Glomerular visceral epithelial cell (primary cell): Measurements from ENCODE around the gene S100A14.

ENCODE experiments used
- DNase-seq: peaks from one replicate; pipeline ENCODE4 v3.0.0-alpha.2; 2016; ENCODE audit errors: extremely low spot score

S100A14 gene

GRCh38 chr1:153638261-153638660 lies 22.1 kb upstream of the S100A14 start:
- no peak for DNase-seq

DNA sequence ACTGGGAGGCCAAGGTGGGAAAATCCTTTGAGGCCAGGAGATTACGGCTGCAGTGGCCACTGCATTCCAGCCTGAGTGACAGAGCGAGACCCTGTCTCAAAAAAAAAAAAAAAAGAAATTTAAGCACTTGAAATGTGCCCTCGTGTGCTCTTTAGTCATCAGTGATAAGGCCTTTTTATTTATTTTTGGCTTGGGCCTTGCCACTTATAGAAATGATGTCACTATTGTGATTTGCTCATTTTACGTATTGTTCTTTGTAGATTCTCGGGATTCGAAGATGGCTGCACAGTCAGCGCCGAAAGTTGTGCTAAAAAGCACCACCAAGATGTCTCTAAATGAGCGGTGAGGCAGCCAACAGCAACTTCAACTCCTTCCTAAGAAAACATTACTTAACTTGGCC lies 20.2 kb upstream of the S100A14 start:
- no peak for DNase-seq

DNA sequence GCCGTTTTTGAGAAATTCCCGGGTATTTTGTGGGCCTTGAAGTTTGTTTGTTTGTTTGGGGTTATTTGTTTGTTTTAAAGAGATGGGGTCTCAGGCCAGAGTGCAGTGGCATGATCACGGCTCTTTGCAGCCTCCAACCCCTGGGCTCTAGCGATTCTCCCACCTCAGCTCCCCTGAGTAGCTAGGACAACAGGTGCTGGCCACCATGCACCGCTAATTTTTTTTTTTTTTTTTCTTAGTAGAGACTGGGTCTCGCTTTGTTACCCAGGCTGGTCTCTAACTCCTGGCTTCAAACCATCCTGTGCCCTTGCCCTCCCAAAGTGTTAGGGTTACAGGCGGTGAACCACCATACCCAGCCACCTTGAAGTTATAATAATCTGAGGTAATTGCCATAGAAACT lies 19.7 kb upstream of the S100A14 start:
- DNase-seq = no peak

DNA sequence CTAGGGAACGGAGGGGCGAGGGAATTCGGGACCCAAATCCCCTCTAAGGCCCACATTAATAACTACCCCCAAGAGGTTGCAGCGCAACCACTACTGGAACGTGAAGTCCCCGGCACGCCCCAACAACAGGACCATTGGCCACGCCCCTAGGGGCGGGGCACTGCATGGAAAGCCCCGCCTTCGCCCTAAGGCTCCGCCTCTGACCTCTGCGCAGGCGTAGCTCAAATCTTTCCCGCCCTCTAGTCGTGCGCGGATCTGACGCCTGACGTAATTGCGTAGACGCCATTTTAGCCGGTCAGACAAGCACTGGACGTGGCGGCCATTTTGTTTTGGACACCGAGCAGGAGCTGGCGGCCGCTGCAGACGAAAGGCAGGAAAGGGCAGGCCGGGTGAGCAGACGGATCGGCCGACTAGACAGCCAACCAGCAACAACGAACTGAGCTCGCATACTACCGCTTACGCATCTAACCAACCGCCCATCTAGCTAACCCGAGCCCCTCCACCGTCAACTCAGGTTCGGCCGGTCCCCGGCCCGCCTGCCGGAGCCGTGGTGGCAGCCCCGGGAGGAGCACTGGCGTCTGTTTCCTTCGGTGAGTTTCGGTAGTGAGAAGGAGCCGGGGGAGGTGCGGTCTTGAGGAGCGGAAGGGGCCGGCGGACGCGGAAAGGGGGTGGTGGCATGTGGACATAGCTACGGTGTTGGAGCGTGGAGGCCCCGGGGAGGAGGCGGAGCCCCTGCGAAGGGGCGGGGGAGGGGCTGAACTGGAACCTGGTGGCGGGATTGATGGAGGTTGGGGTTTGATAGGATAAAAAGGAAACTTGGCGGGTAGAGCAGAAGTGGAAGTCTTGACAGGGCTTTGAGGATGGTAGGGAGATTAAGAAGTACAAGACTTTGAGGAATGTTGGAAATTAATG lies 17.9 kb upstream of the S100A14 start, which contains the start of gene CHTOP:
CHTOP (plus strand) TSS at position 313 of the 912 bp plus-strand sequence. CDS start 2,523 bp downstream, outside the sequence.
- DNase-seq = peak; percentile 99

DNA sequence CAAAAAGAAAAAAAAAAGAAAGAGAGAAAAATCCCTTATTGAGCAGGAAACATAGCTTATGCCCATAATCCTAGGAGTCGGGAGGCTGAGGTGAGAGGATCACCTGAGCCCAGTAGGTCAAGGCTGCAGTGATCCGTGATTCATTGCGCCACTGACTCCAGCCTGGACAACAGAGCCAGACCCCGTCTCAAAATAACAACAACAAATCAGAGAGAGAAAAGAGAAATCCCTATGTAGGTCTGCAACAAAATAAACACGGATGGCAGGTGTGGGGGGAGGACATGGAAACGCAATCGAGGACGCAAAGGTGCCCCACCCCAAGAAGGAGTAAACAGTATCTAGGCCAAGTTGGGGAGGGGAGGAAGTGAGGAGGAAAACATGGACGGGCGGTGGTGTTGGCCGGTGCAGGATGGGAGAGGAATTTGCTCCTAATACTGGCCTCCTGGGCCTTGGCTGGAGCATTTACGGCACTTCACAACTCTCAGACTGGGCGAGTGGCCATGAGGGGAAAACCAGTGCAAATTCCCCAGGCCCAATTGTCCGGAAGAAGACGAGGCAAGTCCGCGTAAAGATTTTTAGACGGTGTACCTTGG lies 17.1 kb upstream of the S100A14 start:
- no peak for DNase-seq

DNA sequence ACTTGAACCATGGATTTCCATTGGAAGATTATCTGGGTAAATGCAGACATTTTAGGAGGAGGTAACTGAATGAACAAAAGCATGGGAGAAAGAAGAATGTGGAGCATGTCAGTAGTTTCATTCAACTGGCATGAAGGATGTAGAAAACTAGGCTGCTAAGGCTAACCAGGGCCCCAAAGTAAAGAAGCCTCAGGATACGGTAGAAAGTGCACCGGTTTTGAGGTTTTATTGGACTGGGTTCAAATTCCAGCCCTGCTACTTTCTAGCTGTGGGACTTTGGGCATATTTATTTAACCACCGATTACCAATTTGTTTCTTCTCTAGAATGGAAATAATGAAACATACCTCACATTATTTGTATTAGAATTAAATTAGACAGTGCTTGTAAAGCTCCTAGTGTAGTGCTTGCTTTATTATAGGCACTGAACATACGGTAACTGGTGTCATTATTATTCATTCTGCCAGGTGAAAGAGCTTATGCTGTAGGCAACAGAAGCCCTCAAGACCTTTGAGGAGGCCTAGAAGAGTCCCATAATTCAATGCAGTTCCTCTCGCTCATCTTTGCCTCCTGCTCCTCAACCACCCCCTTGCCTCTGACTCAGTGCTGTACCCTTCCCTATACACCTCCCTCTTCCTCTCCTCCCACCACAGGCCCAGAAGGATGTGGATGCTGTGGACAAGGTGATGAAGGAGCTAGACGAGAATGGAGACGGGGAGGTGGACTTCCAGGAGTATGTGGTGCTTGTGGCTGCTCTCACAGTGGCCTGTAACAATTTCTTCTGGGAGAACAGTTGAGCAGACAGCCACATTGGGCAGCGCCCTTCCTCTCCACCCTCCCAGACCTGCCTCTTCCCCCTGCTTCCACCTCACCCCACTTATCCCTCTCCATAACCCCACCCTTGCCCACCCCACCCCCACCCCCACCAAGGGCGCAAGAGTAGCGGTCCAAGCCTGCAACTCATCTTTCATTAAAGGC lies 15.2 kb upstream of the S100A14 start:
- no peak for DNase-seq

DNA sequence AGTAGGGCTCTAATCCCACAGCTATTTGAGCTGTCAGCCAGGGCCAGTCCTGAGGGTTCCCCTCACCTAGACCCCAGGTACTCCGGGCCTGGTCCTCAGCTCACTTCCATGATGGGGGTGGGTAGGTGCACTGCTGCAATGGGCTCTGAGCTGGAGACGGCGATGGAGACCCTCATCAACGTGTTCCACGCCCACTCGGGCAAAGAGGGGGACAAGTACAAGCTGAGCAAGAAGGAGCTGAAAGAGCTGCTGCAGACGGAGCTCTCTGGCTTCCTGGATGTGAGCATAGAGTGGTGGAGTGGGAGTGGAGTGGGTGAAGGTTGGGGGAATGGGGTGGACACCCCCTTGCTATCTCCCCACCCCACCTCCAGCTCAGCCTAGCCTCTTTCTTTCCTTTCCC lies 14.3 kb upstream of the S100A14 start:
- DNase-seq = no peak

- DNase-seq = no peak
Measured at GRCh38 chr1:153629971-153630370, 13.8 kb upstream of the S100A14 start.

DNA sequence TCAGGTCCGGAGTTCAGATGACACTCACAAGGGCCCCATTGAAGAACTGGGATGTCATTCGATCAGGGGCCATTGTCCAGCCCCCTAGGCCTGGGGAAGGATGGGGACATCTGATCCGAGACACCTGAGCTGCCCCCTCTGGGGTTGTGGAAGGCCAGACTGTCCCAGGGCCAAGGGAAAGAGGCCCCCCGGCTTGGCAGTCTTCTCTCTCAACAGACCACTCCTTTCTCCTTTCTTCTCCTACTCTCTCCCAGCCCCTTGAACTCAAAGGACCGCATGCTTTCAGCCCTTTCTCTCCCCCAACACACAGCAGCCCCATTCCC lies 13.2 kb upstream of the S100A14 start:
- DNase-seq = no peak

DNA sequence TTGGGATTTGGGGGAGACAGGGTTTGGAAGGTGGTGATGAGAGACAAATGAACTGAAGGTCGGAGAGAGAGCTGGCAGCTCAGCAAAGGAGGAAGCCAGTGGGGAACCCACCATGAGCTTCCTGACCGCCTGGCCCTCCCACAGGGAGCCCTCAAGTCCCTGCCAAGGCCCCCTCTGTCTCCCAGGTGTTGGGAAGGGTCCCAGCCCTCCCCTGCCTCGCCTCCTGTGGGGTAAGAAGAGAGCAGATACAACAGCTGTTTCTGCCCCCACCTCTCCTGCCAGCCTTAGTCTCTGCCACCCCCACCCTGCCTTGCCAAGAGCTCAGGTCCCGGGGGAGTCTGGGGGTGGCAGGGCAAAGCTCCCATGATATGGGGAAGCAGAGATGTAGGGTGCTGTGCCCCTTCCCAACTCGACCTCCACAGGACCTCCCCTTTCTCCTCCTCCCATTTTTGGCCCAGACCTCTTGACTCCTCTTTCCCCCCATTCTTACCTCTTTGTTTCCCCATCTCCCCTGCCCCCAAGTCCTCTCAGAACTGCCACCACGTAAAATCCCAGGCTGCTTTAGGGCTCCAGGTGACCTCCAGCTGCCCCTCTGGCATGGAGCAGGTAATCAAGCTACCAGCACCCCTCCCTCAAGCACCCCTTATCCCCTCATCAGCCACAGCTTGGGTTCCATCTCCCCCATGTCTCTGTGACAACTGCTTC lies 12.7 kb upstream of the S100A14 start:
- DNase-seq = no peak

DNA sequence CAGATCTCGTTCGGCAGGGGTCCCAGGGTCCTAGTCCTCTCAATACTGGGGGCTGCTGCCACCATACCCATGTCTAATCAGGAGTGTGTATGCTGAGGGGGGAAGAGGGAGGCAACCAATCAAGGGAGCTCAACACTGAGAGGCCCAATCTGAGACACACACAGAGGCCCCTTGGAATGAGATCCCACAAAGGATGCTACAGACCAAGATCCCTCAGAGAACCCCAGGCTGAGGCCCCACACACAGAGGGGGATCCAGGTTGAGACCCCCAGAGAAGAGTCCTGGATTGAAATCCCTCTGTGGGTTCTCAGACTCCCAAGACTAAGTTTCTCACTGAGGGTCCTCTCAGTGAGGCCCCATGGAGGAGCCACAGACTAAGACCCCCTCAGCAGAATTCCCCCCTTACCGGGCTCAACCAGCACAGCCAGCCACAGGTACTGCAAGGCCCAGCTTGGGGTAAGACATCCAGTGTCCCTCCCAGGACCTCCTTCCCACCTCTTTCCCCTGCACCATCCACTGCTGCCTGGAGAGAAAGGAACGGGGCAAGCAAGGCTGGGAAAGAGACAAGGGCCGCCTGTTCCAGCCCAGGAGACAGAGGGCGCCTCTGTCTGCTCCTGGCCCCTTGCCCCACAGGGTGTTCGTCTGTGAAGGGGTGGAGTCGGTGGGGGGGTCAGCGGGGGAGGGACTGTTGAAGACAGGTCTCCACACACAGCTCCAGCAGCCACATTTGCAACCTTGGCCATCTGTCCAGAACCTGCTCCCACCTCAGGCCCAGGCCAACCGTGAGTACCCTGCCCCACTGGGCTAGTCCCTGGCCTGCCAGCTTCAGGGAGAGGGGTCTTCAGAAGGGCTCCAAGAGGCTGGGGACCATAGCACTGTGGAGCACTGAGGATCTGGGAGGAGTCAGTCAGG lies 11.8 kb upstream of the S100A14 start, which contains the start of gene S100A1:
S100A1 (plus strand) TSS at position 720 of the 912 bp plus-strand sequence. CDS start 2,088 bp downstream, outside the sequence.
- DNase-seq = no peak

DNA sequence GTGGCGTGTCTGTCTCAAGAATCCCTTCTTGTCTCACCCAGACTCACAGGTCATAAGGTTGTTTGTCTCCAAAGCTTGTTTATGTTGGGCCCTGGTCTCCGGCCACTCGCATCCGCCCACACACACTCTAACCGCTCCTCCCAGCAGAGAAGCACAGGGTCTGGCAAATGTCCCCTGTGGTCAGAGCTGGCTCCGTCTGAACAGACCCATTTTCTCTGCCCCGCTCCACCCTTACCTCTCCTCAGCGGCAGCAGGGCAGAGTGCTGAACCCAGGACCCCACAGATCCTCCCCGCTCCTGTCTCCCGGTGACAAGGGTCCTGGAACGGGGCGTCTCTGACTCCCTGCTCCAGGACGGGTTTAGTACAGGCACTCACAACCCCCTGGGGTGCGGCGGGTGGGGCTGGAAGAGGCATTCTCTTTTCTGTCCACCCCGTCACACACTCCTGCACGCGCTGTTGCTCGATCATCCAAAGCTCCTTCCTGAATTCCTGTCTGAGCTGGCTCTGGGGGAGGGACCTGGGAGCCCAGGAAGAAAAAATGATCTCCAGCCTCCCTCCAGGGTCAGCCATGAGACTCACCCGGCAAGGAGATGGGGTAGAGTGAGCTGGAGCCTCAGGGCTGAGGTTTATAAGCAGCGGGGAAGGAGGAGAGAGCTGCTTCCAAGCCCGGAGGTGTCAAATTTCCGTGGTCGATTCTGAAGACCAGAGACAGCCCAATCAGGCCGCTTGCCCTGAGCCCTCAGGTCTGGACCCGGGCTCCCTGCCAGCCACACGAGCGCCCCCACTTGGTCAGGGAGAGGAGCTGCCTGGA lies 11.0 kb upstream of the S100A14 start, which contains the start of gene S100A13:
S100A13 (minus strand) TSS at position 602 of the 811 bp plus-strand sequence. CDS start 1,033 bp downstream, outside the sequence.
- peak; percentile 97 for DNase-seq

DNA sequence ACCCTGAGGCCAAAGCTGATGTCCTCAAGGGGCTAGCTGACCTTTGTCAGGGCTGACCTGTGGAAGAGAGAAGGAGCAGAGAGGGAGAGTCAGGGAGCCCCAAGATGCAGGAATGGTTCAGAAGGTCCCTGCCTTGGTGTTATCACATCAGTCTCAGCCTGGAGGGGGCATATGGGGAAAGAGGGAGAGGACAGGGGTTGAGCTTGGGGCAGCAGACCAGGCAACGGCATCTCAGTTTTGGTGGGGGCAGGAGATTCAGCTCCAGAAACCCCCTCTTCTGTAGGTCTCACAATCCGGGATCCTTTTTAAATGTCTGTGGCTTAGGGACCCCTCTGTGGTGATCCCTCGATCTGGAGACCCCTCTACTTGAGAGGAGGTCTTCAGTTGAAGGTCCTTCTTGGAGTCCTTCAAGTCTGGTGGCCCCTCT lies 10.4 kb upstream of the S100A14 start:
- no peak for DNase-seq

DNA sequence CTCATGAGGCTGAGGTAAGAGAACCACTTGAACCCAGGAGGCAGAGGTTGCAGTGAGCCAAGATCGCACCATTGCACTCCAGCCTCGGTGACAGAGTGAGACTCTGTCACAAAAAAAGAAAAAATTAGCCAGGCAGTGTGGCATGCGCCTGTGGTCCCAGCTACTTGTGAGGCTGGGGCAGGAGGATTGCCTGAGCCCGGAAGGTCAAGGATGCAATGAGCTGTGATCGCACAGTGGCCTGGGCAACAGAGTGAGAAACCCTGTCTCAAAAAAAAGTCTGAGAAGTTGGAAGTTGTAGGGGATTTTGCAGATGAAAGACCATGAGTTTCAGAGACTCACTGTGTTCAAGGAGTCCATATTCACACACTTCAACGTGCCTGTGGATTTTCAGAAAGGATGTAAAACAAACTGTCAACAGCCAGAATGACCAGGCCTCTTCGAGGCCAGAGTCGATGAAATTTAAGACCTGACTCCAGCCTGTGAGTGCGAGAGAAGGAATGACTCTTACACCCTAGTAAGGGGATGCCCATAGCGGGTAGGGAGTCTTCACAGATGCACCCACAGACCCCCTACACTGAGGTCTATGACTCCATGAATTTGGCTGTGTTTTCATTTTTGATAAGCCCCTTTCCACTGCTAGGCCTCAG lies 9.0 kb upstream of the S100A14 start:
- DNase-seq = no peak

DNA sequence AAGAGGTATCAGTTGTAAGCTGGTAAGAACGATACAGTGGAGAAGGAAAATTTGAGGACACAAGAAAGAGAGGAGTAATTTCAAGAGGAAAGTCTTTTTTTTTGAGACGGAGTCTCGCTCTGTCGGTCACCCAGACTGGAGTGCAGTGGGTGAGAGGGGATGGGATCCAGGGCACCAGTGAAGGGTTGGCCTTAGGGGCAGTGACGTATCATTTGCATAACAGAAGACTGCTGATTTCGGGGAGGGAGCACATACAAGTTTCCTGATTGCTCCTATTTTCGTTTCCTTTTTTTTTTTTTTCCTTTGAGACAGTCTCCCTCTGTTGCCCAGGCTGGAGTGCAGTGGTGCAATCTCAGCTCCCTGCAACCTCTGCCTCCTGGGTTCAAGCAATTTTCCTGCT lies 7.0 kb upstream of the S100A14 start:
- no peak for DNase-seq

DNA sequence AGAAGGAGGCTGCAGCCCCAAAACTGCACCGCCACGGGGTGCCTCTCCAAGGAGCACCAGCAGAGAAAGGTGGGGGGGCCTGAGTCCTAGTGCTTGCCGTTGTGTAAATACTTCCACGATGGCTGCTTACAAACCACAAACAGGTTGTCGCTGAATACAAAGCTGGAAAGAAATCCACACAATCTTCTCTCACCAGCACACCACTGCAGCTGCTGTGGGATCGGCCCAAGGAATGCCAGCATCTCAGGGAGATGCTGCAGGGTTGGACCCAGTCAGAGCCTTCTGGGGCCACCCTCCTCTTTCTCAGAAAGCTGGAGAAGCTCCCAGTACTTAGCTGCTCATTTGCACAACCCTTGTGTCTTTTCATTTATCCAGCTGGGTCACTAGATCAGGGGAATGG lies 3.0 kb upstream of the S100A14 start:
- DNase-seq = no peak

GRCh38 chr1:153617663-153618062 lies 1.5 kb upstream of the S100A14 start:
- DNase-seq = no peak

DNA sequence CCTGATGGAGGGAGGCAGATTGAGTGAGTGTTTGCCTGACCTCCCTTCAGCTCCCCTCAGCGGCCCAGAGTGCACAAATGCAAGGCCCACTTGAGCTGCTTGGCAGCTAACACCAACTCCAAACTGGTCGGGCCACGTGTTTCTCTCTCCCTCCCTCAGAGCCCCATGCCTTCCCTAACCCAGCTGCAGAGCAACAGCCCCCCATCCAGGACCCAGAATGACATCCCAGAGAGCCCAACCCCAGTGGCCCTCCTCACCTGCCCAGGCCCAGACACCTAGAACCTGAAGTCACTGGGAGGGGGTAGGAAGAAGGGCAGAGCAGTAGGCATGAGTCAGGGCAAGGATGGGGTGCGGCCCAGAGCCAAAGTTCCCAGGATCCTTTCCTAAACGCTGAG lies 789 bp upstream of the S100A14 start:
- no peak for DNase-seq

DNA sequence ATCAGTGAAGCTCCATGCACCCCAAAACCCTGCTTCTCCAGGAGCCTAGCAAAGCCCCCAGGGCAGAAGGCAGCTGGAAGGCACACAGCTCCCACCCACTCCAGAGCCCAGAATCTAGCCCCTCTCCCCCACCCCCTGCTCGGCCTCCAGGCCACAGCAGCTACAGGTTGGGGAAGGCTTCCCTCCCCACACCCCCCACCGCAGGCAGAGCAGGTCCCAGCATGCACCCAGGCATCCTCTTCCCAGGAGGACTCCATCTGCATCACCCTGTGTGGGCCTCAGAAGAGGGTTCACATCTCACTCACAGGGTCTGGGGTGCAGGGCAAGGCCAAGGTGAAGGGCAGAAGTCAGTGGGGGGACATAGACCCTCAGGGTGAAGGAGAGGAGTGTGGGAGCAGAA lies 719 bp downstream of the S100A14 start:
- no peak for DNase-seq
